NCI-H1930 (cell line): ENCODE data around the gene ZBTB24.
A peak's percentile ranks its signal among the peaks of the same experiment; 100 is the strongest.
"Not testable (repeated sequence)": the region's sequence is repeated elsewhere in the genome, so short reads cannot be mapped to it uniquely, and the experiment has no call there.

ENCODE experiments used
- DNase-seq, 2 experiments: peaks; one replicate each; lab custom pipeline; 2025; lab: John Stamatoyannopoulos, UW

ZBTB24 gene

DNA sequence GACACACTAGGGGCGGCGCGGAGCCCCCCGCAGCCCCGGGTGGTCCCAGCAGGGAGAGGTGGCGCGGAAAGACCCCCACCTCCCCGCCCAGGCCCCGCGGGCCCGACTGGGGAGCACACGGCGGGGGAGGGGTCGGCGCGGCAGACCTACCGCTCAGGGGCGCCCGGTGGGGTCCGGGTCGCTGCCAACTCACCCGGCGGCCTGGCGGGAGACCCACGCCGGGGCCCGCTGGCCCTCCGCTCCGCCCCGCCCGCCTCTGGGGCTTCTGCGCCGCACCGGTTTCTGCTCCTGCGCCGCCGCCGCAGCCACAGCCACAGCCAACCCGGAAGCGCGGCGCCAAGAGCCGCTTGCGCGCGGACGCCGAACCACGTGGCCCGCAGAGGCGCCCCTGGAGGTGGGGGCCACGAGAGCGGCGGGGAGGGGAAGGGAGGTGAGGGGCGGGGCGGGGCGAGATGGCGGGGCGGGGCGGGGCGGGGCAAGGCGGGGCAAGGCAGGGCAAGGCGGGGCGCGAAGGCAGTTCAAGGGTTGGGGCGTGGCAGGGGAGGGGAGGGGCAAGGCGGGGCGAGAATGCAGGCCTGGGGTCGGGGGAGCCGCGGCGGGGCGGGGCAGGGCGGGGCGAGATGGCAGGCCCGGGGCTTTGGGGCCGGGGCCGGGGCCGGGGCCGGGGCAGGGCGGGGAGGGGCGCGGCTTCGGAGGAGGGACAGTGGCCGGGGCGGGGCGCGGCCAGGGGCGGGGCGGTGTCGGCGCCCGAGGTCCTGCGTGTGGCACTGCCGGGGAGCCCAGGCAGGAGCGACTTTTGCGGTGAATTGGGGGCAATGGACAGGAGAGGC lies at the start of gene ZBTB24:
TSS of gene ZBTB24 (minus strand) at position 315 of the 830 bp plus-strand sequence. CDS start 1,193 bp downstream, outside the sequence.
- peak; percentile 80 to 90 for DNase-seq

DNA sequence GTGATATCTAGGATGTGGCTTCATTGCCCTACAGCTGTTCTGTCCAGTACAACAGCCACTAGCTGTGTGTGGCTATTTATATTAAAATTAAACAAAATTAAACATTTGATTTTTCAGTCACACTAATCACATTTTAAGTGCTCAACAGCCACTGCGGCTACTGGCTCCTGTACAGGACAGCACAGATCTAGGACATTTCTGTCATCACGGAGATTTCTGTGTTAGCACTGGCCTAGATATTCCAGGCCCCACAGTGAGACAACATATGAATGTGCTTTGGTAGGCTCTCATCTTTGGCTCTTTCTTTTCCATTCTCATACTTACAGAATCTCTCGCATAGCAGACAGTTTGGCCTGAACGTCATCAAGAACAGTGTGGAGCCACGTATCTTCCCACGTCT lies 48.4 kb upstream of the ZBTB24 start:
- no peak for DNase-seq

DNA sequence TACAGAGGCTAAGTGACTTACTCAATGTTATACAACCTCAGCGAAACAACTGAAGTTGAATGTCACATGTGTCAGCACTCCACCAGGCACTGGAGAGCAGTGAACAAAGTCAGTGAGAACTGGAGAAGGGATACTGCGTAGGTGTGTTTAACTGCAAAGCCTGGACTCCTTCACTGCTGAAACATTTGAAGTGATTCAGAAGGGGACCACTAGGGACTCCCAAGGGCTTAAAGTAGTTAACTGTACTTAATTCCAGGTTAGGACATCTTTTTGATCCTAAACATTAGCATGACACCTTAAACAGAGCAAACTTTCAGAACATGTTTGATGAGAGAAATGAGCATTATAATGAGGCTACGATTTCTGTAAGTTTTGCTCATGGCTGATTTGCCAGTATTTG lies 45.0 kb upstream of the ZBTB24 start:
- no peak for DNase-seq

DNA sequence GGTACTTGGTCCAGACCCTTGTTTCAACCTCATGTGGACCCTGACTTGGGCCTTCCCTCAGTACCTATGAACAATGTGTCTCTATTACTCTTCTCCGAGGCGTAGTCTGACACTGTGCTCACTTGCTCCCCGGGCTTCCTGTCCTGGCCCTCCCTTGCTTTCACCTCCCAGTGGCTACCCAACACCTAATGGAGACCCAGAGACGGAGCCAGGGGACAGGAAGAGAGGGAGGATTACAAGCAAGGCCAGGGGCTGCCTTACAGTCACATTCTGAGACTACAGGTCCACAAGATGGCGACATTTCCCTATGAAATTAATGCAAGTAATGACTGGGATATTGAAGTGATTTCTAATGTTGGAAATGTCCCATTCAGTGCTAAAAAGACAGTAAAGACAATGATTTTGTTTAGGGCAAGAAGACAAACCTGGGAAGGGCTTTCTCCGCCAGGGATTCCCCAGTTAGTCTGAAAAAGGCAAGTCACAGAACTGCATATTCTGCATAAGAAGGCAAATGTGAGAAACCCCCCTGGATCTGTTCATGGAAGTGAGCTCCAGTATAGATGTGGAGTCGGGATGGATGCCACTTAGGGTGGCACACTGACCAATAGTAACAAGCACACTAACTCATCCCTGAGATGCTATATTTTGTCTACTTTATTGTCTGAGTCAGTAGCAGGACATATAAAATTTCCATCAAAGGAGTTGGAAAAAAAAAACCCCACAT lies 44.0 kb upstream of the ZBTB24 start:
- peak; percentile 37 to 62 for DNase-seq

DNA sequence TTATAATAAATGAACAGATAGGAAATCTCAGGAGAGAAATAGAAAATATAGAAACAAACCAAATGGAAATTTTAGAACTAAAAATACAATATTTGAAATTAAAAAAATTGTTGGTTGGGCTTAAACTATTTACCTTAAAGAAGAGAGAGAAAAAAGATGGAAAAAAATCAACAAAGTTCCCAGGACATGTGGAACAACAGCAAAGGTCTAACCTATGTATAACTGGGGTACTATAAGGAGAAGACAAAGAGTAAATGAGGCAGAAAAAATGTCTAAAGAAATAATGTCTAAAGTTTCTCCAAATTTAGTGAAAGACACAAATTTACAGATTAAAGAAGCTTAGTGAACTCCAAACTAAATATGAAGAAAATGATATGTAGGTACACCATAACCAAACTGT lies 41.1 kb upstream of the ZBTB24 start:
- DNase-seq: no peak

DNA sequence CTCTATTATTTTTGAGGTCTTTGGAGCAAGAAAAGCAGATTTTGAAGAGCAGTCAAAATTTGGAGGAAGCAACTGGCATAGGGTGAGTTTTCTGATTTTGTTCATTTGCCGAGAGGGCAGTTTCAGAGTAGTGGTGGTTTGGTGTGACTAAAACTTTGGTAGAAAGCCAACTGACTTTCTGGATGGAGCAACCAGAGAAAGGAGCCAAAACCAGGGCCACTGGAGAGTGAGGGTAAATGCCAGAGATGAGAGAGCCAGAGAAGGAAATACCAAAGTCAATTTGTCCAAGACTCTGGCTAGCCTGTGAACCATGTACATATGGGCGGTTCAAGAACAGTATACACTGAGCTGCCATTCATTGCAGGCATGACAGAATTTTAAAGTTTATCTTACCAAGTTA lies 40.5 kb upstream of the ZBTB24 start:
- no peak for DNase-seq

DNA sequence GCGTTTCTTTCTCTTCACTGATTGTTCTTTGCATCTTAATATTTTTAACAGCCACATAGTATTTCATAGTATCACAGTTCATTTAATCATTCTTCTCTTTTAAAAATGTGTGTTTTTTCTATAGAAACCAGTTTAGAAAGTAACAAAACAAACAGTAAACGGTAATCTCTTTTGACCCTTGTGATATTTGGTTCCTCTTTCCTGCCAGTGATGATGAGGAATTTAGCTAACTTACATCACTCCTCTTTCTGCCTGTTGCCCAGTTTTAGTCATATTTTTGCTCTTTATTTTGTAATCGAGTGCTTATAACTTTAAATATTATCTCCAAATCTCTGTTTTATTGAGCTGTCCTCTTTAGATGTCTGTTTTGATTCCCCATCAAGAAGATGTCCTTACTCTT lies 38.1 kb upstream of the ZBTB24 start:
- no peak for DNase-seq

DNA sequence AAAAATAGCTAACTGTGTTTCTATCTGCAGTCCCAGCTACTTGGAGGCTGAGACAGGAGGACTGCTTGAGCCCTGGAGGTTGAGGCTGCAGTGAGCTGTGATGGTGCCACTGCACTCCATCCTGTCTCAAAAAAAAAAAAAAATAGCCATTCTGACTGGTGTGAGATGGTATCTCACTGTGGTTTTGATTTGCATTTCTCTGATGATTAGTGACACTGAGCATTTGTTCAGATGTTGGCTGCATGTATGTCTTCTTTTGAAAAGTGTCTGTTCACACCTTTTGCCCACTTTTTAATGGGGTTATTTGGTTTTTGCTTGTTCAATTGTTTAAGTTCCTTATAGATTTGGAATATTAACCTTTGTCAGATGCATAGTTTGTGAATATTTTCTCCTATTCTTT lies 36.6 kb upstream of the ZBTB24 start:
- DNase-seq: not testable (repeated sequence)

DNA sequence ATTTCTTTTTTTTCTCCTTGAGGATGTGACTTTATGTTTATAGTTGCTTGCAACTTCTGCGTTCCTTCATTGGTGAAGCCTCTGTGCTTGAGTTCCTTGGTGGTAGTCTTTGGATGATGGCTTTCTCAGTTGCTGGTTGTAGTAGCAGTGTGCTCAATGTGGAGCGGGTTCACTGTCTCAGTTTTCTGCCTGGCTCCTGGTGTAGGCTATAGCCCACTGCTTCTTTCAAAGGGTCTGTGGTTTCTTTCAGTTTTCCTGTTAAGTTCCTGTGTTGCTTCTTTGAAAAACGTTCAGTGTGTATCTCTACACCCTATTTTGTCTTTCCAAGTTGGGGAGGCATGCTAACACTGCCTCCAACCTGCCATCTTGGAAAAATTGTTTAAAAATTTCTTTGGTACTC lies 33.9 kb upstream of the ZBTB24 start:
- DNase-seq: no peak

DNA sequence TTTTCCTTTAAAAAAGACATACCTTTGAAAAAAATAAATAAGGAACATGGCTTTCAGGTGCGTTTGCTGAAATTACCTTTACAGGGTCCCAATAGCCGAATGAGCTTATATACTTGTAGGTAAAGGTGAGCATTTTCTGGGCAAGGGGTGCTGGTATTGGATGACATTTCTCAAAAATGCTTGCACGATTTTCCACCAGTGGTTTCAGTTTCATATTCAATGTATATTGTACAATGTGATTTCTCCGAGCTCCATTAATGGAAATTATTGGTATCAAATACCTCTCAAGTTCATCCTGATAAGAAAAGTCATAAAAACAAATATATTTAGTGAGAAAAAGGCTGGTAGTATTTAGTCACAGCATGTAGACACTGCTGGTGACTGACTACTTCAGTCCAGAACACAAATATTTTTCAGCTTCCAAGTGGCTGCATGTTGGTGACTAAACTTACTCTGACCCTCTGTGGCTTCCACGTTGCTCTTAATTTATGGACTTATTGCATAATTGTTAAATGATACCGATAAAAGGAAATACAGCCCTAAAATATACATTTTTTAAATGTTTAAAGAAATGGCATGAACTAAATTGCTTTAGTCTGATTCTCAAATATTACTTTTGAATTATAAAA lies 32.9 kb upstream of the ZBTB24 start:
- DNase-seq: no peak

DNA sequence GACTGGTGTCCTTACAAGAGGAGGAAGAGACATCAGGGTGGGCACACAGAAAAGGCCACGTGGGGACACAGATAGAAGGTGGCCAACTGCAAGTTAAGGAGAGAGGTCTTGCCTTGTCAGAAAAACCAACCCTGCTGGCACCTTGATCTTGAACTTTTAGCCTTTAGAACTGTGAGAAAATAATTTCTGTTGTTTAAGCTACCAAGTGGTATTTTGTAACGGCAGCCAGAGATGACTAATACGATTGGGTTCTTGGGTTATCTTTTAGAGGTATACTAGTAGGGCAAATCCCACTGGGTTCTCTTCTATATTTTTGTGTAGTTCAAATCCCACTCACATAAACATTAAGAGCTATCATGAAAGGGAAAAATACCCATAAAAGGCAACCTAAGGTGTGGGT lies 31.9 kb upstream of the ZBTB24 start:
- DNase-seq: no peak

DNA sequence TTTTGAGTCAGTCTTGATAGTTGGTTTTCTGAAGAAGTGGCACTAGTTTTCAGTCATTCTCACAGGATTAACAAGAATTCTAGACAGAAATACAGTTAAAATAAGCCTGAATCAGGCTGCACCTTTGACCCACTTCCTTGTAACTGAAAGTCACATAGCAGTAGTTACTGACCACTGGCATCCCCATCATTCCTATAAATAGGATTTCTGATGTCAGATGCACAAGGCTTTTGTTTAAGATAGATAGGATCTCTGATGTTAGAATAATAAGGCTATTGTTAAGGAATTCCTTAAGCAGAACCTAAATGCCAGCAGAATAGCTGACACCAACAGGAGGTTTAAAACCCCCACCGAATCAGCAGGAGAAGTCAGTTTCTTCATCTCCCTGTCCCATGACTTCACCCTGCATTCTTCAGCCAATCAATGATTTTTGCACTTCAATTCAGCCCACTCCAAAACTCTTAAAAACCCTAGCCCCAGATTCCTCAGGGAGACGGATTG lies 30.6 kb upstream of the ZBTB24 start:
- no peak for DNase-seq

DNA sequence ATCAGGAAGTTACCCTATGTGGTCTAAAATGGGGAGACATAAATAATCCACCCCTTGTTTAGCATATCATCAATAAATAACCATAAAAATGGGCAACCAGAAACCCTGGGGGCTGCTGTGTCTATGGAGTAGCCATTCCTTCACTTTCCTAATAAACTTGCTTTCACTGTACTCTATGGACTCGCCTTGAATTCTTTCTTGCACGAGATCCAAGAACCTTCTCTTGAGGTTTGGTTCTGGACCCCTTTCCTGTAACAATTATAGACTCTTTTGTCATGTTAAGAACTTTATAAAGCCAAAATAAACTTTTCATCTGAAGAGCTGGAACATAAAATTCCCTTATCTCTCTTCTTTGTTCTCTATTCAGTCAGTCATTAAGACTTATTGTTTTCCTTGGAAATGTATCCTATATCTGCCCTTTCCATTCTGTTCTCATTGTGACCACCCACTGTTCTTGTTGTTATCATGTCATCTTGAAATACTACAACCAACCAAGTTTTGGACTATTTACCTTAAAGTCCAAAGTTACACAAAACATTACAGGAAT lies 29.3 kb upstream of the ZBTB24 start:
- DNase-seq: no peak

DNA sequence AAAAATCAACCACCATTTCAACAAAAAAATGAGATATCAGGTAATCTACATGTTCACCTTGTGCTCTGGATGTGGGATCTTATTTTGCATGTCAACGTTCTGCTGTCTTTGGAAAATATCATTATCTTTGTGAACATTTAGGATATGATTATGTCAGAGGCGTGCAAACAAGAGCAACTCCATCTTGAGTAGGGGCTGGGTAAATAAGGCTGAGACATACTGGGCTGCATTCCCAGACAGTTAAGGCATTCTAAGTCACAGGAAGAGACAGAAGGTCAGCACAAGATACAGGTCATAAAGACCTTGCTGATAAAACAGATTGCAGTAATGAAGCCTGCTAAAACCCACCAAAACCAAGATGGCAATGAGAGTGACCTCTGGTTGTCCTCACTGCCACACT lies 28.8 kb upstream of the ZBTB24 start:
- DNase-seq: no peak

DNA sequence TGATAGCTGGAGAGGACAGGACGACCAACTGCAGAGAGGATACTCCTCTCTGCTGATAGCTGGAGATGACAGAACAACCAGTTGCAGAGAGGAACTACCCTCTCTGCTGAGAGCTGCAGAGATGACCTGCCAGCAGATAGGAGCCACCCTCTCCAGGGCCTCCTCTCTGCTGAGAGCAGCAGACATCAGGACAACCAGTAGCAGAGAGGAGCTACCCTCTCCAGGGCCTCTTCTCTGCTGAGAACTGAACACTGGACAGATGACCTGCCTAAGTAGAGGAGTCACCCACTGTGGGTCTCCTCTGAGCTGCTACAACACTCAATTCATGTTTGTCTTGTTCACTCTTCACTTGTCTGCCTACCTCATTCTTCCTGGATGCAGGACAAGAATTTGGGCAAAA lies 27.3 kb upstream of the ZBTB24 start:
- DNase-seq: no peak

DNA sequence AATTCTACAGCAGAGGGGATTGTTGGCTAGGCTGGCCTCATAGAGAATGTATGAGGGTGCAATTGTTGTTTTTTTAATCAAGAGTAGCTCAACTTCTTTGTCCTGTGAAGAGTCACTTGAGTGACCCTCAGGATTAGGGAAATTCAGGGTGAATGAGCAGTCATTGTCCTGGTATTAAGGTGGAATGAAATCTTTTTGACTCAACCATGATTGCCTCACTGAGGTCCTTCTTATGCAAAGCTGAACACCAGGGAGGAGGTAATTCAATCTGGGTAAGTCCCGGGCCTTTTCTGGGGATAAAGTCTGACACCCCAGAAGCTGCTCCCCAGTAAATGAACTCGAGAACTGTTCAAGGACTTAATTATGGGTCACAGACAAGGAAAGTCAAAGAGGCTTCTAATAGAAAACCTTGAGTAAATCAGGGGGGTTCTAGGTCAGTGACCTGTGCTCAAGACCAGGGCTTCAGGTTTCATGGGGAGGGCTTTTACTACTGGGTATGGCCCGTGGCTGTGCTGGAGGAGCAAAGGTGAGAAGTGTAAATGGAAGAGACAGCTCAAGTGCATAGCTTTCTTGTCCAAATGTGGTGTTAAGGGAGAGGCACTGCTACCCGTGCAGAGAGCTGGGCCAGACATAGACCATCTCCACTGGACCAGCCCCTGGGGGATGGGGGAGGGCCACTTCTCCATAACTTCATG lies 25.3 kb upstream of the ZBTB24 start:
- DNase-seq: no peak

DNA sequence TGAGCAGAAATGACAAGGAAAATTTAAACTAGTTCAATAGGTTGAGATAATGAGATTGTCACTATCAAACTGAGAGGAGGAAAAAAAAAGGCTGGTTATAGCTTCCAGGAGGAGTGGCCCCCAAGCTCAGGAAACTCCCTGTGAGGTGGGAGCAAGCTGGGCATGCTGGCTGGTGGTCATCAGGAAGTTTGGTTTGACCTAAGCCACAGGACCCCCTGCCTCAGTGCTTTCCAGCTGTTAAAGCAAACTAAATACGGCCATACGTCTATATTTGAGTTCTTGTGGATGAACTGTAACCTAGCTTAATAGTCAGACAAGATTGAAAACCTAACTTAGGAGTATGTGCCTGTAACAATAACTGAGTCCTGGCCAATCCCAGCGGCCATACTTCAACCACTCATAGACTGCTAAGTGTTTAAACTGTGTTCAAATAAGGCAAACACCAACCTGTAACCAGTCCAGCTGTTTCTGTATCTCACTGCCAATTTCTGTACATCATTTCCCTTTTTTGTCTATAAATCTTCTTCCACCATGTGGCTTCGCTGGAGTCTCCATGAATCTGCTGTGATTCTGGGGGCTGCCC lies 24.6 kb upstream of the ZBTB24 start:
- no peak for DNase-seq

DNA sequence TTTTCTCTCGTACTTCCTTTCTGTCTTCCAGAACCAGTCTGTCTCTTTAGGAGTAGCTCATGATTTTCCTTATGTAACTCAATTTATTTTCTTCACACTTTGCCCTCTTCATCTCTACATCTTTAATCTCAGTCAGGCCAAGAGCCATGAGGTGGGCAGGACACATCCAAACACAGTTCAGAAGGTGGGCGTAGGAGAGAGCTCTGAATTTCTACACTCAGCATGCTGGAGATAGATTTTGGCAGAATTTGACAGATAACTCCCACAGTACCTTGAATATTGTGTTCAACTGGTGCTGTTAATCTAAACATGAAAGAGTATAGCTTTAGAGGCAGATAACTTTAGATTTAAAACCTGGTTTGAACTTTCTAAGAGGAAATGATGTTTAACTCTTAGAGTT lies 23.8 kb upstream of the ZBTB24 start:
- no peak for DNase-seq

DNA sequence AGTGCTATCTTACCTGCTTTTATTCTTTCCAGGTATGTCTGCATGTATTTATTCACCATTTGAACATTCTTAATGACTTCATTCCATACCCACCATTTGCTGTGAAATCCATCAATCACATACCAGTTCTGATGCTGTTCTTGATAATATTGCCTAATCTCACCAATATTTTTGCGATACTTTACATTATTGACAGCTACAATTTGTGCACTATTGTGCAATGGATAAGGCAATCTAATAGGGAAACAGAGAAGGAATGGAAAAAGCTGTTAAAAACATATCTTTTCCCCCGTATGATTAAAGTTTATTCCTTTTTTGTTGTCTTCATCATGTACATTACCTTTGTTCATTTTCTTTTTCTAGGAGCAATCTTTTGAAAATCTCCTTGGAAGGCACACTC lies 23.3 kb upstream of the ZBTB24 start:
- DNase-seq: no peak

DNA sequence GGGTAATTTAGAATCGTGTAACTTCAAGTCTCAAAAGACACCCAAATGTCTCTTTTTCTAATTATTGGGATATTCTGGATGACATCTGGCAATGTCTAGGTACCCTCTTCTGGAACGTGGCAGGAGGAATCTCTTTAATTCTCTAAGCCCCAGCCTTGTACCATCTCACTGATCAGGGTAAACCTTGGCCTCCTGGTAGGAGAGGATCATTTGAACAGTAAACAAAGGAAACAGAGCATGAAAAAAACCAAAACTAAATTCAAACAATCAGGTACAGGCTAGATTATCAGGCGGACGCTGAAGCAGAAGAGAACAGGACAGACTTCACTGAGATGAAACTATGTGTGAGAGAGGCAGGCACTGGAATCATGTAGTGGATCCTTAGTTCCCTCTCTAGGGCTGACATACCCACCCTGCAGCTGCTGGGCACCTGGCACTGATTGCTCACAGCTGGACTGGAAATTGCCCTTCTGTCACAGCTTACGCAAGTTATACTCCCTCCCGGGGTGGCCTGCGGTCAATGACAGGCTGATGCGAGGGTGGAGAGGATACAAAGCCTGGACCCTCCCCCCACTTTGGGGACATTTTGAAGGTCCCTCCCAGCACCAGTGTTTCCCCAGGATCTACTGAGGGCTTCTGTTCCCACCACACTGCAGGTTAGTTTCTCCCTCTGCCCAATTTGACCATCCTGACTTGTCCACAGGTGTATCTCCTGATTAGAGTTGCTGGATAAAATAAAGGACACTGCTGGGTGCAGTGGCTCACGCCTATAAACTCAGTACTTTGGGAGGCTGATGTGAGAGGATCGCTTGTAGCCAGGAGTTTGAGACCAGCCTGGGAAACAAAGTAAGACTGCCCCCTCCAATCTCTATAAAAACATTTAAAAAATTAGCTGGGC lies 20.6 kb upstream of the ZBTB24 start:
- no peak for DNase-seq

DNA sequence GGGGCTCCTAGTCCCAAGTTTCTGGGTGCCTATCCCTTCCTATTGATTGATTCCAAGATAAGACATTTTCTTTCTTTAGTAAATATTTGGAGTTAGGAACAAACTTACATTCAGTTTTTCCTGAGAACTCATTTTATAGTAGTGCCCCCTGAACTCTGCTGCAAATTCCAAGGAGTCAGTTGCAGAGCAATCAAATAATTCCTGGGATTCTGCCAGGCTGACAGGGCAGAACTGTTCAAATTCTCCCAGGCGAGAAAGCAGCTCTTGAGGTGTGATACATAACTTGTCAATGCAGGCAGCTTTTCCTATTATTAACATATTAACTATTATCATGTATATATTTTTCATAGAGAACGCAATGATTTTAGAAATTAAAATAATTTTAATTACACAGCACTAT lies 15.9 kb upstream of the ZBTB24 start:
- DNase-seq: no peak
